CD4-positive, alpha-beta T cell (primary cell): Measurements from ENCODE around the gene ACSL4. TPM values are rescaled to one million over a fixed set of nuclear protein-coding genes. Genes with fewer than 3 reads are reported as not detected.

Experiments used
- ATAC-seq: fragments of 200-7000 bp; cut with Tn5 transposase; one replicate; pipeline ENCODE4 v1.10.0; 2022; ENCODE audit warnings: mild to moderate bottlenecking; ENCODE audit not compliant: poor library complexity
- CTCF ChIA-PET: fragments of 350-600 bp; sonication (Branson Sonifier 250); formaldehyde crosslinking; loops from one replicate; lab custom pipeline; 2021; ENCODE audit warnings: antibody characterized with exemption, inconsistent platforms; lab: Charles Lee
- POLR2A ChIA-PET: fragments of 350-600 bp; sonication (Branson Sonifier 250); formaldehyde crosslinking; loops from one replicate; lab custom pipeline; 2021; ENCODE audit warnings: antibody characterized with exemption, inconsistent platforms; lab: Charles Lee
- DNase-seq, 14 experiments: peaks; one replicate each; pipeline ENCODE4 v3.0.0-alpha.2; 2013 to 2020; ENCODE audit warnings: mixed read lengths in 2 of 14
- H3K27ac ChIP-seq, 2 donors: one replicate each; pipeline versions ENCODE4 v1.5.1 to v1.7.0; 2013; ENCODE audit warnings: low read length in 2 of 2, low read depth in 1 of 2, mild to moderate bottlenecking in 1 of 2
- H3K27me3 ChIP-seq, 2 experiments: 1 replicate in 1 of 2; 2 replicates in 1 of 2; pipeline versions ENCODE4 v1.6.1 to v1.7.0; 2013; ENCODE audit warnings: low read length in 2 of 2, control low read depth in 1 of 2, mild to moderate bottlenecking in 1 of 2, moderate library complexity in 1 of 2; ENCODE audit not compliant: insufficient read depth in 2 of 2, control insufficient read depth in 1 of 2
- H3K36me3 ChIP-seq: one replicate; pipeline ENCODE4 v1.6.1; 2013; ENCODE audit warnings: low read length, control low read depth; ENCODE audit not compliant: insufficient read depth
- H3K4me1 ChIP-seq: one replicate; pipeline ENCODE4 v1.6.1; 2013; ENCODE audit warnings: low read length, control low read depth; ENCODE audit not compliant: insufficient read depth
- H3K4me3 ChIP-seq: one replicate; pipeline ENCODE4 v1.5.1; 2013; ENCODE audit warnings: mild to moderate bottlenecking, low read length, moderate library complexity
- H3K9me3 ChIP-seq, 2 experiments: 1 replicate in 1 of 2; 2 replicates in 1 of 2; pipeline versions ENCODE4 v1.6.1 to v1.7.0; 2013; ENCODE audit warnings: low read length in 2 of 2, mild to moderate bottlenecking in 2 of 2, control low read depth in 1 of 2, moderate library complexity in 1 of 2; ENCODE audit not compliant: control insufficient read depth in 1 of 2, insufficient read depth in 1 of 2
- H3K27ac Mint-ChIP-seq: one replicate; pipeline ENCODE4 v1.8.0; 2020; ENCODE audit warnings: mixed read lengths
- H3K27me3 Mint-ChIP-seq: one replicate; pipeline ENCODE4 v1.8.0; 2021; ENCODE audit warnings: mixed read lengths
- H3K36me3 Mint-ChIP-seq: one replicate; pipeline ENCODE4 v1.8.0; 2021; ENCODE audit warnings: low read depth, mixed read lengths
- H3K4me1 Mint-ChIP-seq: one replicate; pipeline ENCODE4 v1.8.0; 2021; ENCODE audit warnings: low read depth, mixed read lengths
- H3K4me3 Mint-ChIP-seq: one replicate; pipeline ENCODE4 v1.8.0; 2020; ENCODE audit warnings: mild to moderate bottlenecking, mixed read lengths
- H3K9me3 Mint-ChIP-seq: one replicate; pipeline ENCODE4 v1.8.0; 2020; ENCODE audit warnings: mixed read lengths
- intact Hi-C, 2 experiments: fragments of 100-400 bp; cut with DNase I in 1 of 2; cut with micrococcal nuclease in 1 of 2; formaldehyde crosslinking; loops; one replicate each; pipeline versions ENCODE4 v1.15.1 to v1.9.0; 2023 to 2025; cut with DNase I, micrococcal nuclease
- total RNA-seq, 174 experiments: library from RNA in 2 of 174; stranded (reverse) in 2 of 174; gene quantifications; one replicate each; pipeline ENCODE4 v1.2.3 and lab custom pipeline; 2021 to 2026
- TF ChIP-seq, protein P1 (sequence below): fragments of 200-600 bp; IDR thresholded peaks from one replicate; pipeline ENCODE4 v1.8.0; 2022; ENCODE audit warnings: antibody characterized with exemption, mild to moderate bottlenecking

Gene ACSL4
- total RNA-seq, 2 experiments from 2014 or later, result 11.1 to 14.5 TPM

DNA sequence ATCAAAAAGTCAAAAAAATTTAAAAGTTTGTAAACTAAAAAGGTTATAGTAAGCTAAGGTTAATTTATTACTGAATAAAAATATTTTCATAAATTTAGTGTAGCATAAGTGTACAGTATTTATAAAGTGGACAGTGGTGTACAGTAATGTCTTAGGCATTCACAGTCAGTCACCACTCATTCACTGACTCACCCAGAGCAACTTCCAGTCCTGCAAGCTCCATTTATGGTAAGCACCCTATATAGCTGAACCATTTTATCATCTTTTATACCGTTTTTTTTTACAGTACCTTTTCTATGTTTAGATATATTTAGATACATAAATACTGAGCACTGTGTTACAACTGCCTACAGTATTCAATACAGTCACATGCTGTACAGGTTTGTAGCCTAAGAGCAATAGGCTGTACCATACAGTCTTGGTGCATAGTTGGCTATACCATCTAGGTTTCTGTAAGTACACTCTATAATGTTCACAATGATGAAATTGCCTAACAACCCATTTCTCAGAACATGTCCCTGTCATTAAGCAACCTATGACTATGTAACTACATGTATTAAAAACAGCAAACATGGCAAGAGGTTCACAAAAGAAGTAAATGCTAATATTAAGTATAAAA lies 18.6 kb downstream of the ACSL4 start:
- TF ChIP-seq, protein P1, sequence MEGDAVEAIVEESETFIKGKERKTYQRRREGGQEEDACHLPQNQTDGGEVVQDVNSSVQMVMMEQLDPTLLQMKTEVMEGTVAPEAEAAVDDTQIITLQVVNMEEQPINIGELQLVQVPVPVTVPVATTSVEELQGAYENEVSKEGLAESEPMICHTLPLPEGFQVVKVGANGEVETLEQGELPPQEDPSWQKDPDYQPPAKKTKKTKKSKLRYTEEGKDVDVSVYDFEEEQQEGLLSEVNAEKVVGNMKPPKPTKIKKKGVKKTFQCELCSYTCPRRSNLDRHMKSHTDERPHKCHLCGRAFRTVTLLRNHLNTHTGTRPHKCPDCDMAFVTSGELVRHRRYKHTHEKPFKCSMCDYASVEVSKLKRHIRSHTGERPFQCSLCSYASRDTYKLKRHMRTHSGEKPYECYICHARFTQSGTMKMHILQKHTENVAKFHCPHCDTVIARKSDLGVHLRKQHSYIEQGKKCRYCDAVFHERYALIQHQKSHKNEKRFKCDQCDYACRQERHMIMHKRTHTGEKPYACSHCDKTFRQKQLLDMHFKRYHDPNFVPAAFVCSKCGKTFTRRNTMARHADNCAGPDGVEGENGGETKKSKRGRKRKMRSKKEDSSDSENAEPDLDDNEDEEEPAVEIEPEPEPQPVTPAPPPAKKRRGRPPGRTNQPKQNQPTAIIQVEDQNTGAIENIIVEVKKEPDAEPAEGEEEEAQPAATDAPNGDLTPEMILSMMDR, result no peak
- POLR2A ChIA-PET, result no interaction called here
- no peak overlapping the region for H3K4me3 ChIP-seq
- no peaks in the 10 kb centered on the region for H3K36me3 ChIP-seq
- Mint-ChIP-seq H3K27me3 (no peaks in the 10 kb centered on the region), H3K27ac (no peak overlapping the region), H3K9me3 (no peaks in the 10 kb centered on the region), H3K4me1 (peaks cover 37% of the 10 kb centered on the region), H3K4me3 (no peak overlapping the region), H3K36me3 (peaks cover 4% of the 10 kb centered on the region)
- H3K4me1 ChIP-seq, result peaks cover 5% of the 10 kb centered on the region
- no peaks in the 10 kb centered on the region for H3K27me3 ChIP-seq
- H3K9me3 ChIP-seq, result no peaks in the 10 kb centered on the region
- intact Hi-C loops, result loop anchor here in 1 of 2 experiments (10.0 kb wide), 1 partner anchor 170 kb away; no protein-coding TSS in a partner anchor
- no peak for ATAC-seq
- H3K27ac ChIP-seq, result no peak overlapping the region
- no peak for DNase-seq
- CTCF ChIA-PET, result interaction anchor here (0.7 to 5.4 kb wide), 5 partner anchors 14 to 177 kb away, joined by 3 to 41 read pairs (median 5); partner anchors contain the start of gene ACSL4

DNA sequence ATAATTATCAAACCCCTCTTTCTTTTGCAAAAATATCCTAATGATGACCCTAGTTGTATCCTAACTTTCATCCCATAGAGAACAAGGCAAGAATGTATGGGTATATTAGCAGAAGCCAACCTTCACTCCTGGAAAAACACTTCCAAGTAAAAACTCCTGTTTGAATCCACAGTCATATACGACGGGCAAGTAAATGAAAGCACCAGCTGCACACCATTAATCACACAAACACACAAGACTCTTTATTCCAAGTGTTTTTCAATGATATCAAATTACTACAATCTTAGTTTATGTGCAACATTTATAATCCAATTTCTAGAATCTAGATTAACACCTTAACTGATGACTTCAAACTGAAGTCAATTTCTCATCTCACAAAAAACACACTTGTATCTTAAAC lies 22.9 kb downstream of the ACSL4 start:
- CTCF ChIA-PET, result no interaction called here

DNA sequence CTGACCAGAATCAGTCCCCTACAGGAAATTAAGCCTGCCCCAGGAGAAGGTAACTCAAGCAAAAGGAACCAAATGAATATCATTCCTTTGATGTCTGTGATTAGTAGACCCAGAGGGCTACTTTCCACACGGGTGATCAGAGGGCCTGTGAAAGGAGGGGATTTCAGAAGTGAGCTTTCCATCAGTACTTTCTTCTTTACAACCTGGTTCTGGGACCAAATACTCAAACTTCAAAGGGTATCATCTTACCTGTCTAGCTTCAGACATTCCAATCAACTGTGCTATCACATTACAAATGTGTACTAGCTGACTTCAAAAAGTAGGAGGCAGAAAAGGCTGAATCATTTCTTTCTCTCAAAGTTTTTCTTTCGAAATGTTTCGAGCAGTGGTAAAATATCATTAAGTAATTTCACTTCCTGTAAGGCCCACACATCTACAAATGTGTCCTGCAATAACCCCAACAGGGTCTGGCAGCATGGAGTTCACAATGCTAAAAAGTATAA lies 23.9 kb downstream of the ACSL4 start:
- Mint-ChIP-seq H3K4me3 (peak overlapping the region; percentile 27), H3K27me3 (no peaks in the 10 kb centered on the region), H3K9me3 (no peaks in the 10 kb centered on the region), H3K36me3 (peaks cover 4% of the 10 kb centered on the region), H3K4me1 (peaks cover 62% of the 10 kb centered on the region), H3K27ac (peak overlapping the region; percentile 37)
- Histone ChIP-seq H3K9me3 (no peaks in the 10 kb centered on the region), H3K36me3 (no peaks in the 10 kb centered on the region), H3K27ac (no peak overlapping the region), H3K4me3 (no peak overlapping the region), H3K27me3 (no peaks in the 10 kb centered on the region), H3K4me1 (peaks cover 9% of the 10 kb centered on the region)
- ChIA-PET POLR2A (no interaction called here), CTCF (interaction anchor here (0.8 to 1.5 kb wide), 2 partner anchors 148 to 181 kb away, joined by 3 to 4 read pairs; no protein-coding TSS in a partner anchor)
- ATAC-seq (peak; percentile 57), DNase-seq (peak in 3 of 14 experiments; percentile 8 to 28 (median 11))
- intact Hi-C loops, result no loop called here
- TF ChIP-seq, protein P1, result no peak

More for the DNA sequence above, 22.9 kb downstream of the ACSL4 start:
- Mint-ChIP-seq H3K4me1 (peaks cover 52% of the 10 kb centered on the region), H3K27ac (no peak overlapping the region), H3K36me3 (peaks cover 4% of the 10 kb centered on the region), H3K9me3 (no peaks in the 10 kb centered on the region), H3K27me3 (no peaks in the 10 kb centered on the region), H3K4me3 (no peak overlapping the region)
- DNase-seq (no peak), ATAC-seq (no peak)
- intact Hi-C loops, result loop anchor here in 1 of 2 experiments (10.0 kb wide), 1 partner anchor 175 kb away; no protein-coding TSS in a partner anchor
- no peaks in the 10 kb centered on the region for H3K36me3 ChIP-seq
- H3K27me3 ChIP-seq, result no peaks in the 10 kb centered on the region
- no peak overlapping the region for H3K4me3 ChIP-seq
- TF ChIP-seq, protein P1, result no peak
- POLR2A ChIA-PET, result no interaction called here
- no peaks in the 10 kb centered on the region for H3K9me3 ChIP-seq
- peaks cover 9% of the 10 kb centered on the region for H3K4me1 ChIP-seq
- no peak overlapping the region for H3K27ac ChIP-seq
